ENCODE measurements around the gene DBNL.
A peak's percentile ranks its signal among the peaks of the same experiment; 100 is the strongest.

DBNL gene

DNA sequence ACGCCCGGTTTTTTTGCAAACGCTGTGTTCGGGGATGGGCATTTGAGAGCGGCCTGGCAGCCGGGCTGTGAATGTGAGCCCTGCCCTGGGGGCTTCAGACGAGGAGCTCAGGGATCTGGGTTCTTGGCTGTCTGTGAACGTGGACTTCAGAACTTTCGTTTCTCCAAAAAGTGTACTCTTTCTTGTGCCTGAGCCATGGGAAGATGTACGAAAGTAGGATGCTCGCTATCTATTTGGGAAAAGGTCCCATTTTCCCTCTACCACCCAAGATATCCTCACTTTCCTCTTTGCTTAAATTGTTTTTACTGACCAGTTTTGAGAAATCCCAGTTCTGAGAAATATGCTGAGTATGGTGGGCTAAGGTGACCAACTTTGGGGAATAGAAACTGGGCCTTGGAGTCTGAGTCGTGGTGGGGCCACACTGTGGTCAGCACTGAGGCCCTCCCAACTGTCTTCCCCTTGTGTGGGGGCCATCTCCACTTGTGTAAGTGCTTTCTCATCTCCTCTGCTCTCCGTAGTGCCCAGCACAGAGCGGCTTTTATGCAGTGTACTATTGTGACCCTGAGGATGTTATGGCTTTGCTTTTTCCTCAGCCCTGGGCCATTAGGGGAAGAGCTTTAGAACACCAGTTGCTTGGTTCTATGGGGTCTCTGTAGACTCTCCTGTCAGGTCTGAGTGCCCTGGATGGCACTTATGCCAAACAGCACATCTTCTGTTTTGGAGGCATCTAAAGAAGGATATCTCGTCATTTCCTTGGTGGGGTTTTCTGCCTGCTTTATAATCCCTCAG, 918 bp downstream of the DBNL start:
- Histone ChIP-seq H3K36me3 (ENCODE audit: insufficient read depth, low read length) (peaks cover 20% of the 10 kb centered on the region; the same call in 1 of the 2 replicates), H3K4me3 (peak overlapping the region; percentile 81), H3K27ac (no peak overlapping the region), H3K9ac (ENCODE audit: insufficient read length) (peak overlapping the region; percentile 83), H3K9me3 (ENCODE audit: low read depth, low read length) (no peaks in the 10 kb centered on the region)
- TF ChIP-seq EZH2 (IDR thresholded peaks at IDR 0.05) (no peak), FOXP2 (optimal IDR thresholded peaks at IDR 0.05; ENCODE audit: control extremely low read depth, extremely low read length, insufficient read depth) (no peak), POLR2AphosphoS5 (IDR thresholded peaks at IDR 0.05; ENCODE audit: borderline replicate concordance, low read depth, low read length) (no peak)
- no peak for DNase-seq (ENCODE audit: low read depth, low spot score)

GRCh38 chr7:44046321-44047061, 2.0 kb downstream of the DBNL start:
- Histone ChIP-seq H3K36me3 (ENCODE audit: insufficient read depth, low read length) (peaks cover 31% of the 10 kb centered on the region; the same call in 1 of the 2 replicates), H3K9me3 (ENCODE audit: low read depth, low read length) (no peaks in the 10 kb centered on the region), H3K4me3 (no peak overlapping the region), H3K9ac (ENCODE audit: insufficient read length) (peak overlapping the region; percentile 83), H3K27ac (no peak overlapping the region)
- TF ChIP-seq POLR2AphosphoS5 (IDR thresholded peaks at IDR 0.05; ENCODE audit: borderline replicate concordance, low read depth, low read length) (no peak; the same call in 1 of the 2 replicates), EZH2 (IDR thresholded peaks at IDR 0.05) (no peak), FOXP2 (optimal IDR thresholded peaks at IDR 0.05; ENCODE audit: control extremely low read depth, extremely low read length, insufficient read depth) (no peak)
- DNase-seq (ENCODE audit: low read depth, low spot score) = no peak

DNA sequence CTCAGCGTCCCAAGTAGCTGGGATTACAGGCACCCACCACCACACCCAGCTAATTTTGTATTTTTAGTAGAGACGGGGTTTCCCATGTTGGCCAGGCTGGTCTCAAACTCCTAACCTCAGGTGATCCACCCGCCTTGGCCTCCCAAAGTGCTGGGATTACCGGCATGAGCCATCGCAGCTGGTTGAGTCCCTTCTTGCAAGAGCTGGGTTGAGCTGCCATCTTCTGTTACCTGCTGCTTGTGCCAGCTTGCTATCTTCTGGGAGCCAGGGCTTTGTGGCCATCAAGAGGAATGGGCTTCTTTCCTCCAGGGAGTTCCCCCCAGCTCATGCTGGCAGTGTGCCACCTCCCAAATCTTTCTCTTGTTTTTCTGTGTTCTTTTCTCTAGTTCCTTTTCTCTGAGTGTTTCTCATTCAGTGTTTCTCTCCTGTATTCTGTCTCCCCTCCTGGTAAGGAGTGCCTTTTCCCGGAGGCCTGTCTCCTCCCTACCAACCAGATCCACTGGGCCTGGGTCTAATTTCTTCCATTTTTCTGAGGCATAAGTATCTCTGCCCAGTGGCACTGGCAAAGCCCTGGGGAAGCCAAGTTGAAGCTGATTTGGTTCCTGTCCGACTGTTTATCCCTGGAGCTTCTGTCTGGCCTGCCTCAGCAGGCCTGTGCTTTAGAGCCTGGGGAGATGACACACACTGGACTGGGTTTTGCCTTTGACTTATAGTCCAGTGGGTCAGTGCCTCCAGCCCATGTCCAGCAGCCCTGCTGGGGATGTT, 3.7 kb downstream of the DBNL start:
- DNase-seq (ENCODE audit: low read depth, low spot score) = no peak
- Histone ChIP-seq H3K36me3 (ENCODE audit: insufficient read depth, low read length) (peaks cover 42% of the 10 kb centered on the region), H3K27ac (no peak overlapping the region), H3K4me3 (no peak overlapping the region), H3K9me3 (ENCODE audit: low read depth, low read length) (no peaks in the 10 kb centered on the region), H3K9ac (ENCODE audit: insufficient read length) (no peak overlapping the region)
- no peak for TF ChIP-seq EZH2 (IDR thresholded peaks at IDR 0.05)
- no peak for TF ChIP-seq POLR2AphosphoS5 (IDR thresholded peaks at IDR 0.05; ENCODE audit: borderline replicate concordance, low read depth, low read length)
- TF ChIP-seq FOXP2 (optimal IDR thresholded peaks at IDR 0.05; ENCODE audit: control extremely low read depth, extremely low read length, insufficient read depth) = no peak

- Histone ChIP-seq H3K9me3 (ENCODE audit: low read depth, low read length) (no peaks in the 10 kb centered on the region), H3K36me3 (ENCODE audit: insufficient read depth, low read length) (peaks cover 62% of the 10 kb centered on the region), H3K27ac (no peak overlapping the region), H3K9ac (ENCODE audit: insufficient read length) (no peak overlapping the region), H3K4me3 (no peak overlapping the region)
- DNase-seq (ENCODE audit: low read depth, low spot score) = no peak
- TF ChIP-seq EZH2 (IDR thresholded peaks at IDR 0.05) = no peak
- TF ChIP-seq FOXP2 (optimal IDR thresholded peaks at IDR 0.05; ENCODE audit: control extremely low read depth, extremely low read length, insufficient read depth) = no peak
- TF ChIP-seq POLR2AphosphoS5 (IDR thresholded peaks at IDR 0.05; ENCODE audit: borderline replicate concordance, low read depth, low read length) = no peak
Measured at GRCh38 chr7:44050121-44050914, 5.8 kb downstream of the DBNL start.

DNA sequence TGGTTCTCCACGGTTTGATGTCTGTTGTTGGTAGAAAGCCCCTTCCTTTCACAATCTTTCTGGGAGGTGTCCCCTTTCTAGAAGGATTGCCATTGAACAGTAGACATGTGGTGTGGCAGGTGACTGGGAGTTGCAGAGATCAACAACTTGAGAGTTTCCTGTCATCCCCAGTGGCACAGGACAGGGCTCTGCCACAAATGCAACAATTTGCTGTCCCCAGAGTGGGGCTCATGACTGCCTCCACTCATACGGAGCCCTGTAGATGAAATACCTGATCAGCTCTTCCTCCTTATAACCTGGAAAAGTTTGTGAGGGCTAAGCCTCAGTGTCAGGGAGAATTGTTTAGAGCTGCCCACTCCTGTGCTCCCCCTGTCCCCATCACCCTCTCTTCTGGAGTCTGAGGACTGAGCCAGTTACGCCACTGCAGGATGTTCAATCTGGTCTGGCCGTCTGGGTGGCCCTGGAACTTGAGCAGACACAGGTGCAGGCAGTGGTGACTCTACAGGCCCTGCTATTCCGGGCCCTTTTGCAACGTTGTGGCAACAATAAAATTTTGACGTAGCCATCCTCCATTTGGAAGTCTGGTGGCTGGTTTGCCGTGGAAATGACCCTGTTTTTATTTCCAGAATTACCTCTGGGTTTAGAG, 6.5 kb downstream of the DBNL start:
- Histone ChIP-seq H3K9ac (ENCODE audit: insufficient read length) (no peak overlapping the region), H3K4me3 (no peak overlapping the region), H3K36me3 (ENCODE audit: insufficient read depth, low read length) (peaks cover 69% of the 10 kb centered on the region), H3K9me3 (ENCODE audit: low read depth, low read length) (no peaks in the 10 kb centered on the region), H3K27ac (no peak overlapping the region)
- no peak for DNase-seq (ENCODE audit: low read depth, low spot score)
- no peak for TF ChIP-seq POLR2AphosphoS5 (IDR thresholded peaks at IDR 0.05; ENCODE audit: borderline replicate concordance, low read depth, low read length)
- TF ChIP-seq FOXP2 (optimal IDR thresholded peaks at IDR 0.05; ENCODE audit: control extremely low read depth, extremely low read length, insufficient read depth) = no peak

DNA sequence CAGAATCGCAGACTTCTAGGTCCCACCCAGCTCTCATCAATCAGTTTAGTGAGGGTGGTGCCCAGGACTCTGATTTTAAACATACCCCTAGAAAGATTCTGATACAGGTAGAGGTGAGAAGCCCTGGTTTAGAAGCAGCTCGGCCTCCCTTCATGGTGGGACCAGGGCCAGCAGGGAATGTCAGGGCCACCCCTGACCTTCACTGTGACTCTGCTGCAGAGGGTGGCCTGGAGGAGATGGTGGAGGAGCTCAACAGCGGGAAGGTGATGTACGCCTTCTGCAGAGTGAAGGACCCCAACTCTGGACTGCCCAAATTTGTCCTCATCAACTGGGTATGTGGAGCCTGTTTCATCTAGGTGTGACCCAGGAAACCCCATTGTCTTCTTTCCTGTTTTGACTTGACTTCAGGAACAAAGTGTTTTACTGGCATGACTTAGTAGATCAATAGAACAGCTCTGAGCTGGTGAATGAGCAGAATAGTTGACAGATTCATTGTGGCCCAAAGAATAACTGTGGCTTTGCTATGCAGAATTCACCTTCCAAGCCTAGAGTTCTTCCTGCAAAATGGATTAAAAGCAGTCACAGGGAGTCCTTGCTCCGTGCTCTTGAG, 7.2 kb downstream of the DBNL start:
- TF ChIP-seq FOXP2 (optimal IDR thresholded peaks at IDR 0.05; ENCODE audit: control extremely low read depth, extremely low read length, insufficient read depth) (no peak), EZH2 (IDR thresholded peaks at IDR 0.05) (no peak), POLR2AphosphoS5 (IDR thresholded peaks at IDR 0.05; ENCODE audit: borderline replicate concordance, low read depth, low read length) (no peak)
- H3K36me3 ChIP-seq (ENCODE audit: insufficient read depth, low read length) = peaks cover 71% of the 10 kb centered on the region
- H3K27ac ChIP-seq = no peak overlapping the region
- no peaks in the 10 kb centered on the region for H3K9me3 ChIP-seq (ENCODE audit: low read depth, low read length)
- H3K4me3 ChIP-seq = no peak overlapping the region
- no peak for DNase-seq (ENCODE audit: low read depth, low spot score)
- no peak overlapping the region for H3K9ac ChIP-seq (ENCODE audit: insufficient read length)

- H3K36me3 ChIP-seq (ENCODE audit: insufficient read depth, low read length) = peaks cover 77% of the 10 kb centered on the region
- H3K4me3 ChIP-seq = no peak overlapping the region
- no peaks in the 10 kb centered on the region for H3K9me3 ChIP-seq (ENCODE audit: low read depth, low read length)
- H3K9ac ChIP-seq (ENCODE audit: insufficient read length) = no peak overlapping the region
- DNase-seq (ENCODE audit: low read depth, low spot score) = no peak
- no peak overlapping the region for H3K27ac ChIP-seq
- TF ChIP-seq EZH2 (IDR thresholded peaks at IDR 0.05) (no peak), POLR2AphosphoS5 (IDR thresholded peaks at IDR 0.05; ENCODE audit: borderline replicate concordance, low read depth, low read length) (no peak), FOXP2 (optimal IDR thresholded peaks at IDR 0.05; ENCODE audit: control extremely low read depth, extremely low read length, insufficient read depth) (no peak)
Measured at GRCh38 chr7:44052771-44053365, 8.4 kb downstream of the DBNL start.
